Activated naive CD4-positive, alpha-beta T cell treated with anti-CD3 and anti-CD28 coated beads, Interleukin-2, amount 10 ng/mL, durations not matched to agents 7 days and 5 days (primary cell): ENCODE data around the gene MPV17L2.
A peak's percentile ranks its signal among the peaks of the same experiment; 100 is the strongest.

Source experiments
- CTCF ChIA-PET: fragments of 350-600 bp; sonication (Branson Sonifier 250); formaldehyde crosslinking; loops from one replicate; lab custom pipeline; 2021; ENCODE audit warnings: antibody characterized with exemption; lab: Charles Lee
- DNase-seq: peaks from one replicate; pipeline ENCODE4 v3.0.0-alpha.2; 2020
- H3K27ac Mint-ChIP-seq: one replicate; pipeline ENCODE4 v1.8.0; 2021; ENCODE audit warnings: mild to moderate bottlenecking, moderate library complexity, mixed read lengths
- H3K27me3 Mint-ChIP-seq: one replicate; pipeline ENCODE4 v1.8.0; 2021; ENCODE audit warnings: mild to moderate bottlenecking, mixed read lengths
- H3K36me3 Mint-ChIP-seq: one replicate; pipeline ENCODE4 v1.8.0; 2021; ENCODE audit warnings: mixed read lengths
- H3K4me1 Mint-ChIP-seq: one replicate; pipeline ENCODE4 v1.8.0; 2021; ENCODE audit warnings: mixed read lengths
- H3K4me3 Mint-ChIP-seq: one replicate; pipeline ENCODE4 v1.8.0; 2021; ENCODE audit warnings: mild to moderate bottlenecking, moderate library complexity, mixed read lengths
- H3K9me3 Mint-ChIP-seq: one replicate; pipeline ENCODE4 v1.8.0; 2021; ENCODE audit warnings: mixed read lengths

The MPV17L2 gene

DNA sequence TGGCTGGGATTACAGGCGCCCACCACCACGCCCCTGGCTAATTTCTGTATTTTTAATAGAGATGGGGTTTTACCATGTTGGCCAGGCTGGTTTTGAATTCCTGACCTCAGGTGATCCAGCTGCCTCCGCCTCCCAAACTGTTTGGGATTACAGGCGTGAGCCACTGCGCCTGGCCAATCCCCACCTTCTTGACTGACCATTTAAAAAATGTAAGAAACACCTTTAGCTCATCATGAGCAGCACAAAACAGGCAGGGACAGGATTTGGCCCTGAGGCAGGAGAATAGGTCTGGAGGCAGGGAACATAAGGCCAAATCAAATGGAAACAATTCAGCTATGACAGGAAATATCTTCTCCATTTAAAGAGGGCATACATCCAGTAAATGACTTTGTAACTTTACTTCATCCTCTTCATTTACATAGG lies 1.4 kb upstream of the MPV17L2 start:
- H3K9me3 Mint-ChIP-seq, result no peaks in the 10 kb centered on the region
- no peak for DNase-seq
- CTCF ChIA-PET, result interaction anchor here (0.7 to 1.7 kb wide), 10 partner anchors 14 to 220 kb away, joined by 3 to 10 read pairs (median 4); partner anchors contain the start of gene IFI30
- no peaks in the 10 kb centered on the region for H3K36me3 Mint-ChIP-seq
- H3K4me3 Mint-ChIP-seq, result peak overlapping the region; percentile 79
- H3K4me1 Mint-ChIP-seq, result peaks cover 28% of the 10 kb centered on the region
- peak overlapping the region; percentile 95 for H3K27ac Mint-ChIP-seq
- no peaks in the 10 kb centered on the region for H3K27me3 Mint-ChIP-seq

DNA sequence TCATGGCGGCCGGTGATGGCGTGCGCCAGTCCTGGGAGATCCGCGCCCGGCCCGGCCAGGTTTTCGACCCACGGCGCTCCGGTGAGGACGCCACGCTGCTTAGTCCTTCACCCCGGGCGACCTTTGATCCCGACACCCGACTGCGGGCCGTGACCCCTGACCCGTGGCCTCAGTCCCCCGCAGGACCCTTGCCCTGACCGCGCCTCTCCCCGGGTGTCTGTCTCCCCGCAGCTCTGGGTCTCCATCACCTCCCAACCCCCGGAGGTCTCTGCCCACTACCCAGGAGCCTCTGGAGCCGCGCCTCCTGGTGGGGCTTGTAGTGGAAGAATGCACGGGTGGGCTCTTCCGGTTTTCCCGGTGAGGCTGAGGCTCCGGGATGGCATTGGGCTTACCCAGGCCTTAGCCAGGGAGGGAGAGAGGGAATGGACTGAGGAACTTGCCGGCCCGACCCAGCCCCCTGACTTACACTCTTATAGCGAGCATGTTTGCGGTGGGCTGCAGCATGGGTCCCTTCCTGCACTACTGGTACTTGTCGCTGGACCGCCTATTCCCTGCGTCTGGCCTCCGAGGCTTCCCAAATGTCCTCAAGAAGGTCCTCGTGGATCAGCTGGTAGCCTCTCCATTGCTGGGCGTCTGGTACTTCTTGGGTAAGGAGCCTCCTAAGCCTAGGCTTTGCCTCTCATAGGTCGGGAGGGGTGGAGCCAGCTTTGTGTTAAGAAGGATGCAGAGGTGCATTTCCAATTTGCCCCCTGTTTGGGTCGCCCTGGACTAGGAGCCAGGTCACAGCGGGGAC lies 566 bp downstream of the MPV17L2 start:
- no peak for DNase-seq
- no peaks in the 10 kb centered on the region for H3K27me3 Mint-ChIP-seq
- CTCF ChIA-PET, result interaction anchor here (0.9 to 1.7 kb wide), 6 partner anchors 14 to 255 kb away, joined by 3 to 5 read pairs (median 3); a partner anchor contains a TSS
- H3K4me1 Mint-ChIP-seq, result peaks cover 28% of the 10 kb centered on the region
- peaks cover 7% of the 10 kb centered on the region for H3K36me3 Mint-ChIP-seq
- H3K27ac Mint-ChIP-seq, result peak overlapping the region; percentile 95
- H3K4me3 Mint-ChIP-seq, result peak overlapping the region; percentile 79
- H3K9me3 Mint-ChIP-seq, result no peaks in the 10 kb centered on the region

- peaks cover 12% of the 10 kb centered on the region for H3K36me3 Mint-ChIP-seq
- peak overlapping the region; percentile 95 for H3K27ac Mint-ChIP-seq
These were observed 1.1 kb downstream of the MPV17L2 start for GRCh38 chr19:18194181-18194530.

GRCh38 chr19:18194554-18195238 lies 1.7 kb downstream of the MPV17L2 start:
- Mint-ChIP-seq H3K27ac (peak overlapping the region; percentile 65), H3K4me3 (peak overlapping the region; percentile 79), H3K9me3 (no peaks in the 10 kb centered on the region), H3K4me1 (peaks cover 28% of the 10 kb centered on the region), H3K27me3 (no peaks in the 10 kb centered on the region), H3K36me3 (peaks cover 13% of the 10 kb centered on the region)
- CTCF ChIA-PET, result no interaction called here
- DNase-seq, result peak; percentile 48

More at GRCh38 chr19:18194181-18194530, 1.1 kb downstream of the MPV17L2 start:
- no peaks in the 10 kb centered on the region for H3K9me3 Mint-ChIP-seq
- DNase-seq, result no peak
- CTCF ChIA-PET, result interaction anchor here (0.9 kb wide), 1 partner anchor 26 kb away, joined by 3 read pairs; no protein-coding TSS in a partner anchor
- H3K4me3 Mint-ChIP-seq, result peak overlapping the region; percentile 79
- no peaks in the 10 kb centered on the region for H3K27me3 Mint-ChIP-seq
- H3K4me1 Mint-ChIP-seq, result peaks cover 28% of the 10 kb centered on the region

GRCh38 chr19:18196511-18196845 lies 3.5 kb downstream of the MPV17L2 start:
- peaks cover 28% of the 10 kb centered on the region for H3K4me1 Mint-ChIP-seq
- no peaks in the 10 kb centered on the region for H3K27me3 Mint-ChIP-seq
- CTCF ChIA-PET, result interaction anchor here (0.6 kb wide), 2 partner anchors 17 to 143 kb away, joined by 3 read pairs; no protein-coding TSS in a partner anchor
- peaks cover 15% of the 10 kb centered on the region for H3K36me3 Mint-ChIP-seq
- no peak overlapping the region for H3K4me3 Mint-ChIP-seq
- H3K9me3 Mint-ChIP-seq, result no peaks in the 10 kb centered on the region
- H3K27ac Mint-ChIP-seq, result no peak overlapping the region
- DNase-seq, result no peak

- no peaks in the 10 kb centered on the region for H3K9me3 Mint-ChIP-seq
- H3K4me3 Mint-ChIP-seq, result no peak overlapping the region
- H3K4me1 Mint-ChIP-seq, result peaks cover 26% of the 10 kb centered on the region
- H3K27ac Mint-ChIP-seq, result no peak overlapping the region
- peaks cover 15% of the 10 kb centered on the region for H3K36me3 Mint-ChIP-seq
- CTCF ChIA-PET, result interaction anchor here (0.6 to 1.5 kb wide), 3 partner anchors 16 to 142 kb away, joined by 3 to 4 read pairs (median 3); no protein-coding TSS in a partner anchor
- DNase-seq, result no peak
- H3K27me3 Mint-ChIP-seq, result no peaks in the 10 kb centered on the region
These were observed 4.3 kb downstream of the MPV17L2 start for GRCh38 chr19:18197306-18197705.

DNA sequence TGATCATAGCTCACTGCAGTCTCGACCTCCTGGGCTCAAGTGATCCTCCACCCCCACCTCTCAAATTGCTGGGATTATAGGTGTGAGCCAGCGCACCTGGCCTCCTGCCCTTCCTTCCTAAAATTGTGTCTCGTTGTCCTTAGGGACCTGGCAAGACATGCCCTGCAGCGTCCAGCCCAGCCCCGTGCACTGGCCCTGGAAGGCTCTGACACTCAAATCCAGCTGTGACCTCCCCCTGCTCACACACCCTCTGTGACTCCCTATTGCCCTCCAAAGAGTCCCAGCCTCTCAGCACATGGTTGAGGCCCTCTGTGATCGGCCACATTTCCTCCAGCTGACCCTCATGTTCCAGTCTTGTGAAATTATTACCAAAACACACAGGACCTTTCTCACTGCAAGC lies 4.9 kb downstream of the MPV17L2 start:
- DNase-seq, result no peak

DNA sequence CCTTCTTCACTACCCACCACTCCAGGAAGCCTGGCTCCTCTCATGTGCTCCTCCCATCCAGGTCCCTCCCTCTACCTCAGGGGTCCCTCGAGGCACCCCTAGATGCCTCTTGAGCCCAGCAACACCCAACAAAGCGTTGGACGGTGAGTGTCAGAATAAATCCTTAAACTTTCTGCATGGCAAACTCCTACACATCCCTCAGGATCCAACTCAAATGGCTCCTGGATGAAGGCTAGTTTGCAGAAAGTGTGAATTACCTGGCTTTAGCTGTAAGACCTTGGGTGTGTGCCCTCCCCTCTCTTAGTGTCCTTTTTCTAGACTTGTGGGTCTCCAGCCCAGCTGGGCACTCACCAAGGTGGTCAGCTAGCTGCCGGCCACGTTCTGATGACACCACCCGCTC lies 5.4 kb downstream of the MPV17L2 start:
- H3K36me3 Mint-ChIP-seq, result peaks cover 15% of the 10 kb centered on the region

More for the DNA sequence above, 4.9 kb downstream of the MPV17L2 start:
- peaks cover 30% of the 10 kb centered on the region for H3K4me1 Mint-ChIP-seq
- no peak overlapping the region for H3K27ac Mint-ChIP-seq
- H3K36me3 Mint-ChIP-seq, result peaks cover 15% of the 10 kb centered on the region
- no peaks in the 10 kb centered on the region for H3K9me3 Mint-ChIP-seq
- H3K4me3 Mint-ChIP-seq, result no peak overlapping the region
- CTCF ChIA-PET, result interaction anchor here (1.5 kb wide), 1 partner anchor 128 kb away, joined by 4 read pairs; no protein-coding TSS in a partner anchor
- no peaks in the 10 kb centered on the region for H3K27me3 Mint-ChIP-seq

GRCh38 chr19:18202397-18202777 lies 9.4 kb downstream of the MPV17L2 start:
- CTCF ChIA-PET, result interaction anchor here (1.2 to 1.7 kb wide), 3 partner anchors 50 to 126 kb away, joined by 3 to 5 read pairs (median 3); no protein-coding TSS in a partner anchor
- DNase-seq, result no peak
- H3K4me1 Mint-ChIP-seq, result peaks cover 23% of the 10 kb centered on the region
- H3K9me3 Mint-ChIP-seq, result no peaks in the 10 kb centered on the region
- H3K36me3 Mint-ChIP-seq, result peaks cover 15% of the 10 kb centered on the region
- H3K27ac Mint-ChIP-seq, result no peak overlapping the region
- H3K27me3 Mint-ChIP-seq, result peaks cover 18% of the 10 kb centered on the region
- peak overlapping the region; percentile 96 for H3K4me3 Mint-ChIP-seq

More for the DNA sequence above, 5.4 kb downstream of the MPV17L2 start:
- no peak for DNase-seq
- peak overlapping the region; percentile 30 for H3K27ac Mint-ChIP-seq
- no peaks in the 10 kb centered on the region for H3K27me3 Mint-ChIP-seq
- H3K4me3 Mint-ChIP-seq, result no peak overlapping the region
- H3K4me1 Mint-ChIP-seq, result peaks cover 31% of the 10 kb centered on the region
- CTCF ChIA-PET, result interaction anchor here (1.5 kb wide), 1 partner anchor 128 kb away, joined by 4 read pairs; no protein-coding TSS in a partner anchor
- no peaks in the 10 kb centered on the region for H3K9me3 Mint-ChIP-seq

DNA sequence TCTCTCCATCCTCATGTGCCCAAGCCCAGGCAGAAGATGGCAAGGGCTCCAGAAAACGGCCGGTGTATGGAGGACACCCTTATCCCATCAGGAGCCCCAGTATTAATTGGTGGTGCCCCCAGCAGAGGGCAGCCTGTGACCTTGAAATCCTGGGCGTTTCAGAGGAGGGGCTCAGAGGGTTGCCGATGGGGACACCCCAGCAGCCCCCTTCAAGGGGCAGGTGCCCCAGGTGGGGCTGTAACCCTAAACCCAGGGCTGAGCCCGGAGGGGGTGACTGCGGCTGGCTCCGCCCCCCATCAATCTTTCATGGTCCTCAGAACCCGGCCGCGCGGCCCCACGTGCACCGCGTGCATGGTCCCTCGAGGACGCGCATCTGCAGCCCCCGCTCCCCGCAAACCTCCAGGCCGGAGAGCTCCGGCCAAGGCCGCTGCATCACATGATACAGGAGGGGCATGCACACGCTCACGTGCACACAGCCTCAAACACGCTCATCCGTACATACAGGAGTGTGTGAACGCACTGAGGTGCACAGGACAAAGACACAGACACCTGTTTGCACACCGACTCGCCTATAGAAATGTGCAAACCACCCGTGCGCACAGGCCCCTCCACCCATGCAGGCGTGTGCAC lies 9.9 kb downstream of the MPV17L2 start:
- Mint-ChIP-seq H3K9me3 (no peaks in the 10 kb centered on the region), H3K4me3 (peak overlapping the region; percentile 96), H3K27ac (peak overlapping the region; percentile 92), H3K27me3 (peaks cover 19% of the 10 kb centered on the region), H3K36me3 (peaks cover 14% of the 10 kb centered on the region), H3K4me1 (peaks cover 23% of the 10 kb centered on the region)
- CTCF ChIA-PET, result interaction anchor here (0.9 to 8.6 kb wide), 5 partner anchors 48 to 209 kb away, joined by 3 to 134 read pairs (median 5); a partner anchor contains a TSS
- DNase-seq, result peak; percentile 63

DNA sequence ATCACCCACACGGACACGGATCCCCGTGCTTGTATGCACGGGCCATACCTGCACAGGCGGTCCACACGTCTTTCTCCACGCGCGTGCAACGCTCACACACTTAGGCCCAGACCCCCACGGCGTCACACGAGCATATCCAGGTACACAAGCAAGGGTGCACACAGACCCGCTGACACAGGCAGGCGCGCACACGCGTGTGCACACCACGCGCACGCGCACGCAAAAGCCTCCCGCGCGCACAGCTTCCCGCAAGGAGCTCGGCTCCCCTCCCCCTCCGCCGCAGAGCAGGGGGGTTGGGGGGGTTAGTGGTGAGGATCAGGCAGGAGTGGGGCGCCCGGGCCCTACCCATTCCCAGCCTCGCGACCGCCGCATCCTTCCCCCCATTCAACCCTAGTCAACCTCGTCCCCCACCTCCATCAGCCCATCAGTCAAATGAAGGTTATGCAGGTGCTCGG lies 10.4 kb downstream of the MPV17L2 start:
- Mint-ChIP-seq H3K27ac (peak overlapping the region; percentile 92), H3K4me1 (peaks cover 23% of the 10 kb centered on the region), H3K4me3 (peak overlapping the region; percentile 96), H3K9me3 (no peaks in the 10 kb centered on the region), H3K36me3 (peaks cover 10% of the 10 kb centered on the region), H3K27me3 (peaks cover 24% of the 10 kb centered on the region)
- CTCF ChIA-PET, result interaction anchor here (0.9 to 8.6 kb wide), 6 partner anchors 48 to 208 kb away, joined by 3 to 134 read pairs (median 4); a partner anchor contains a TSS
- DNase-seq, result peak; percentile 71

DNA sequence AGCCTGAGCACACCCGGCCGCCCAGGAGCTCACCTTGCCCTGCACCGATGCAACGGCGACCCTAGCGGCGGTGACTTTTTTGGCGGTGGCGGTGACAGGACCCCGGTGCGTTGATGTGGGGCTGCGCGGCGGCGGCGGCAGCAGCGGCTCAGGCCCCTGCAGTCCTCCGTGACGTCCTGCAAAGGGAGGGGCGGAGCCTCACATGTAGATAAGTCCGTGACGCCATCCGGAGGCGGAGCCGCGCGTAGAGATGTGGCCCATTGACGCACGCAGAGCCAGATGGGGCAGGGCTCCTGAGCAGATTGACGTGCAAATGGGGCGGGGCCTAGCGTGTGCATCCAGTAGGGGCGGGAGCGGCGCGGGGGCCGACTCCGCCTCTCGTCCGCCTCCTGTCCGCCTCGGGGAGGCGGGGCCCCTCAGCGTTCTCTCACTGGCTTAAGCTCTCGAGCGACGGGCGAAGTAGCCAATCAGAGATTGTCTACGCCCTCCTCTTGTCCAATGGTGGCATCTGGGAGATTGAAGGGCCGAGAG lies 10.9 kb downstream of the MPV17L2 start, which contains the start of gene RAB3A:
TSS of gene RAB3A (minus strand) at position 180 of the 531 bp plus-strand sequence. CDS start 1,302 bp downstream, outside the sequence.
- Mint-ChIP-seq H3K9me3 (no peaks in the 10 kb centered on the region), H3K36me3 (peaks cover 5% of the 10 kb centered on the region), H3K27me3 (peaks cover 29% of the 10 kb centered on the region), H3K27ac (peak within 1 kb of the TSS; percentile 94), H3K4me3 (peak within 1 kb of the TSS; percentile 96), H3K4me1 (peaks cover 23% of the 10 kb centered on the region)
- CTCF ChIA-PET, result interaction anchor here (0.9 to 8.6 kb wide), 6 partner anchors 47 to 208 kb away, joined by 3 to 134 read pairs (median 4); a partner anchor contains a TSS
- DNase-seq, result peak; percentile 100
